ENCODE results near the gene EPB41L2.
A peak's percentile ranks its signal among the peaks of the same experiment; 100 is the strongest.
"Not testable (repeated sequence)": the region's sequence is repeated elsewhere in the genome, so short reads cannot be mapped to it uniquely, and the experiment has no call there.

The EPB41L2 gene

DNA sequence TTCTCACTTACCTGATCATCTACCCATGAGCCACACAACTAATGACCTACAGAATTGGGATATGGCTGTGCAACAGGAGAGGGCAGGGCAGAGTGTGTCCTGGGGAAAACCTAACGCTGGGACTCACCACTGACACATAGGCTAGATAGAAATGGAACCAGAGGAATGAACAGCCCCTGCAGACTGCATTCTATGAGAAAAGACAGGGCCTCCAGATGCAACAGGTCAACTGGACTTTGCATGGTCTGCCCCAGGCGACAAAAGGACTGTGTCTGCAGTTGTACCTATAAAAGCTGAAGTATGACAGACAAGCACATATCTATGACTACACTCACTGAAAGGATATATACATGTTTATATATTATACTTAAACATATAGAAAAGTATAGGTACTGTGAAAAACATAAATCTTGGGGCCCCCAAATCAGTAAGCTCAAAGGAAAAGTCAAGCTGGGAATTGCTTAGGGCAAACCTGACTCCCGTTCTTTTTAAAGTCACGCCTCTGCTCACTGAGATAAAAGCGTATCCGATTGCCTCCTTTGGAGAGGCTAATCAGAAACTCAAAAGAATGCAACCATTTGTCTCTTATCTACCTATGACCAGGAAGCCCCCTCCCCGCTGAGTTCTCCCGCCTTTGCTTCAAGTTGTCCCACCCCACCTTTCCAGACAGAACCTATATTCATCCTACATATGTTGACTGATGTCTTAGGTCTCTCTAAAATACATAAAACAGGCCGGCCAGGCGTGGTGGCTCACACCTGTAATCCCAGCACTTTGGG, 68.5 kb downstream of the EPB41L2 start:
- 83 to 92% methylated on average over 6 of the region's 10 CpGs for WGBS, 2 experiments (ENCODE audit: insufficient coverage in 2 of 2)
- Histone ChIP-seq H3K9me3 (ENCODE audit: control insufficient read depth, low read length) (no peaks in the 10 kb centered on the region), H3K36me3 (ENCODE audit: control insufficient read depth, insufficient read depth, low read length) (no peaks in the 10 kb centered on the region), H3K4me3 (ENCODE audit: extremely low read depth, insufficient read depth, low read length, poor library complexity, severe bottlenecking) (no peak overlapping the region), H3K27ac (ENCODE audit: low read depth, low read length, severe bottlenecking) (peak overlapping the region; percentile 26), H3K4me1 (ENCODE audit: control insufficient read depth, insufficient read depth, low read length, poor library complexity, severe bottlenecking) (peaks cover 22% of the 10 kb centered on the region)

- WGBS, 2 experiments (ENCODE audit: insufficient coverage in 2 of 2): 60 to 98% methylated on average over 4 to 5 of the region's 11 CpGs
- Histone ChIP-seq H3K9me3 (ENCODE audit: control insufficient read depth, low read length) (no peaks in the 10 kb centered on the region), H3K36me3 (ENCODE audit: control insufficient read depth, insufficient read depth, low read length) (no peaks in the 10 kb centered on the region), H3K4me3 (ENCODE audit: extremely low read depth, insufficient read depth, low read length, poor library complexity, severe bottlenecking) (no peak overlapping the region), H3K4me1 (ENCODE audit: control insufficient read depth, insufficient read depth, low read length, poor library complexity, severe bottlenecking) (peaks cover 22% of the 10 kb centered on the region), H3K27ac (ENCODE audit: low read depth, low read length, severe bottlenecking) (no peak overlapping the region)
Measured at GRCh38 chr6:130993292-130993765, 69.7 kb downstream of the EPB41L2 start.

- no peaks in the 10 kb centered on the region for H3K36me3 ChIP-seq (ENCODE audit: control insufficient read depth, insufficient read depth, low read length)
- no peaks in the 10 kb centered on the region for H3K9me3 ChIP-seq (ENCODE audit: control insufficient read depth, low read length)
- no peak overlapping the region for H3K27ac ChIP-seq (ENCODE audit: low read depth, low read length, severe bottlenecking)
- WGBS, 2 experiments (ENCODE audit: insufficient coverage in 2 of 2): 86 to 100% methylated on average over 1 of the region's 6 CpGs
- H3K4me1 ChIP-seq (ENCODE audit: control insufficient read depth, insufficient read depth, low read length, poor library complexity, severe bottlenecking): peaks cover 21% of the 10 kb centered on the region
- H3K4me3 ChIP-seq (ENCODE audit: extremely low read depth, insufficient read depth, low read length, poor library complexity, severe bottlenecking): no peak overlapping the region
Measured at GRCh38 chr6:130991422-130992137, 71.5 kb downstream of the EPB41L2 start.

- H3K27ac ChIP-seq (ENCODE audit: low read depth, low read length, severe bottlenecking): not testable (repeated sequence)
- WGBS, 2 experiments (ENCODE audit: insufficient coverage in 2 of 2): 97% methylated on average over 5 of the region's 5 CpGs
Measured at GRCh38 chr6:130987539-130987938, 75.5 kb downstream of the EPB41L2 start.

GRCh38 chr6:130985115-130985514, 77.9 kb downstream of the EPB41L2 start:
- no peak overlapping the region for H3K4me3 ChIP-seq (ENCODE audit: extremely low read depth, insufficient read depth, low read length, poor library complexity, severe bottlenecking)
- H3K27ac ChIP-seq (ENCODE audit: low read depth, low read length, severe bottlenecking): no peak overlapping the region
- 93 to 98% methylated on average over 5 to 8 of the region's 8 CpGs for WGBS, 2 experiments (ENCODE audit: insufficient coverage in 2 of 2)
- peaks cover 6% of the 10 kb centered on the region for H3K4me1 ChIP-seq (ENCODE audit: control insufficient read depth, insufficient read depth, low read length, poor library complexity, severe bottlenecking)
- H3K9me3 ChIP-seq (ENCODE audit: control insufficient read depth, low read length): peaks cover 7% of the 10 kb centered on the region
- H3K36me3 ChIP-seq (ENCODE audit: control insufficient read depth, insufficient read depth, low read length): no peaks in the 10 kb centered on the region

More at GRCh38 chr6:130987539-130987938, 75.5 kb downstream of the EPB41L2 start:
- H3K4me1 ChIP-seq (ENCODE audit: control insufficient read depth, insufficient read depth, low read length, poor library complexity, severe bottlenecking); H3K4me3 ChIP-seq (ENCODE audit: extremely low read depth, insufficient read depth, low read length, poor library complexity, severe bottlenecking); H3K36me3 ChIP-seq (ENCODE audit: control insufficient read depth, insufficient read depth, low read length); H3K9me3 ChIP-seq (ENCODE audit: control insufficient read depth, low read length): not testable (repeated sequence)

GRCh38 chr6:130982941-130983456, 80.0 kb downstream of the EPB41L2 start:
- Histone ChIP-seq H3K4me3 (ENCODE audit: extremely low read depth, insufficient read depth, low read length, poor library complexity, severe bottlenecking) (no peak overlapping the region), H3K9me3 (ENCODE audit: control insufficient read depth, low read length) (peaks cover 7% of the 10 kb centered on the region), H3K4me1 (ENCODE audit: control insufficient read depth, insufficient read depth, low read length, poor library complexity, severe bottlenecking) (peaks cover 7% of the 10 kb centered on the region), H3K36me3 (ENCODE audit: control insufficient read depth, insufficient read depth, low read length) (no peaks in the 10 kb centered on the region), H3K27ac (ENCODE audit: low read depth, low read length, severe bottlenecking) (no peak overlapping the region)
- WGBS, 2 experiments (ENCODE audit: insufficient coverage in 2 of 2): 92 to 96% methylated on average over 3 to 4 of the region's 6 CpGs

- Histone ChIP-seq H3K4me1 (ENCODE audit: control insufficient read depth, insufficient read depth, low read length, poor library complexity, severe bottlenecking) (peaks cover 10% of the 10 kb centered on the region), H3K9me3 (ENCODE audit: control insufficient read depth, low read length) (peaks cover 7% of the 10 kb centered on the region), H3K4me3 (ENCODE audit: extremely low read depth, insufficient read depth, low read length, poor library complexity, severe bottlenecking) (no peak overlapping the region), H3K27ac (ENCODE audit: low read depth, low read length, severe bottlenecking) (no peak overlapping the region), H3K36me3 (ENCODE audit: control insufficient read depth, insufficient read depth, low read length) (no peaks in the 10 kb centered on the region)
- no CpG with 5 or more reads among the region's 1 CpG for WGBS, 2 experiments (ENCODE audit: insufficient coverage in 2 of 2)
Measured at GRCh38 chr6:130982135-130982534, 80.9 kb downstream of the EPB41L2 start.

GRCh38 chr6:130981409-130981808, 81.6 kb downstream of the EPB41L2 start:
- peaks cover 15% of the 10 kb centered on the region for H3K4me1 ChIP-seq (ENCODE audit: control insufficient read depth, insufficient read depth, low read length, poor library complexity, severe bottlenecking)
- H3K4me3 ChIP-seq (ENCODE audit: extremely low read depth, insufficient read depth, low read length, poor library complexity, severe bottlenecking): no peak overlapping the region
- peak overlapping the region; percentile 7 for H3K27ac ChIP-seq (ENCODE audit: low read depth, low read length, severe bottlenecking)
- no peaks in the 10 kb centered on the region for H3K36me3 ChIP-seq (ENCODE audit: control insufficient read depth, insufficient read depth, low read length)
- peaks cover 7% of the 10 kb centered on the region for H3K9me3 ChIP-seq (ENCODE audit: control insufficient read depth, low read length)

- H3K27ac ChIP-seq (ENCODE audit: low read depth, low read length, severe bottlenecking): no peak overlapping the region
- no peaks in the 10 kb centered on the region for H3K36me3 ChIP-seq (ENCODE audit: control insufficient read depth, insufficient read depth, low read length)
- no peak overlapping the region for H3K4me3 ChIP-seq (ENCODE audit: extremely low read depth, insufficient read depth, low read length, poor library complexity, severe bottlenecking)
- peaks cover 15% of the 10 kb centered on the region for H3K4me1 ChIP-seq (ENCODE audit: control insufficient read depth, insufficient read depth, low read length, poor library complexity, severe bottlenecking)
- H3K9me3 ChIP-seq (ENCODE audit: control insufficient read depth, low read length): peaks cover 7% of the 10 kb centered on the region
- 68 to 90% methylated on average over 3 of the region's 5 CpGs for WGBS, 2 experiments (ENCODE audit: insufficient coverage in 2 of 2)
Measured at GRCh38 chr6:130980310-130981032, 82.6 kb downstream of the EPB41L2 start.

DNA sequence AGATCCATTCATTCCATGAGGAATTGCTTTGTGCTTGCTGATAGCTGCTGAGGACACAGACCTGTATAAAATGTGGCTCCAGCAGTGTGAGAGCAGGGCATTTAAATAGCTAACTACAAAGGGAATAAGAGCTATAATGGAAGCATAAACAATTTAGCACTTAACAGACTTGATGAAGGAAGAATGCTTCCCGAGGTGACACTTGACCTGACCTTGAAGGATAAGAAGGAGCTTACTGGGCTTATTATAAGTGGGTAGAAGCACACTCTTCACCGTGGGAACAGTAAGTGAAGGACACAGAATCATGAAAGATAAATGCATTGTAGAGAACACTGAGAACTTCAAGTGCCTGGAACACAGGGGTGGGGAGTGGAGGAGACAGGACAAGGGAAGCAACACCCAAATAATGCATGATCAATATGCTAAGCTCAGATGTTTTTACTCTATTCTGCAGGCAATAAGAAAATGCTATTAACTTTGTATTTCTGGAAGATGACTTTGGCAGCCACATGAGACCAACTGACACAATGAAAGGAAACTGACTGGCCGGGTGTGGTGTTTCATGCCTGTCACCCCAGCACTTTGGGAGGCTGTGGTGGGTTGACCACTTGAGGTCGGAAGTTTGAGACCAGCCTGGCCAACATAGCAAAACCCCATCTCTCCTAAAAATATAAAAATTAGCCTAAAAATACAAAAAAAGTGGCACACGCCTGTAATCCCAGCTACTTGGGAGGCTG, 84.2 kb downstream of the EPB41L2 start:
- 86 to 93% methylated on average over 3 to 4 of the region's 5 CpGs for WGBS, 2 experiments (ENCODE audit: insufficient coverage in 2 of 2)
- peaks cover 15% of the 10 kb centered on the region for H3K4me1 ChIP-seq (ENCODE audit: control insufficient read depth, insufficient read depth, low read length, poor library complexity, severe bottlenecking)
- H3K4me3 ChIP-seq (ENCODE audit: extremely low read depth, insufficient read depth, low read length, poor library complexity, severe bottlenecking): no peak overlapping the region
- H3K36me3 ChIP-seq (ENCODE audit: control insufficient read depth, insufficient read depth, low read length): no peaks in the 10 kb centered on the region
- no peak overlapping the region for H3K27ac ChIP-seq (ENCODE audit: low read depth, low read length, severe bottlenecking)
- H3K9me3 ChIP-seq (ENCODE audit: control insufficient read depth, low read length): no peaks in the 10 kb centered on the region
